ENCODE data around the gene PHLDA3. TPM values are rescaled to one million over a fixed set of nuclear protein-coding genes. Genes with fewer than 3 reads are reported as not detected.

PHLDA3 gene
- polyA plus RNA-seq, 1 donor from 2014 or later = 35.1 TPM

- Histone ChIP-seq H3K4me3 (ENCODE audit: low read length) (peak overlapping the region; percentile 11), H3F3A (ENCODE audit: insufficient read depth, low read length, poor library complexity, severe bottlenecking) (no peaks in the 10 kb centered on the region), H3K36me3 (ENCODE audit: insufficient read depth, low read length) (no peaks in the 10 kb centered on the region), H3K4me2 (ENCODE audit: low read length) (no peak overlapping the region), H3K27ac (ENCODE audit: low read length) (peak overlapping the region; percentile 40), H3K9ac (ENCODE audit: low read length) (peak overlapping the region; percentile 23), H3K9me2 (ENCODE audit: insufficient read depth, low read length) (no peaks in the 10 kb centered on the region), H3K79me2 (replicated peaks; ENCODE audit: insufficient read depth, low read length) (no peaks in the 10 kb centered on the region), H4K20me1 (ENCODE audit: insufficient read depth) (no peaks in the 10 kb centered on the region), H3K27me3 (ENCODE audit: insufficient read depth, low read depth, low read length) (peaks cover 17% of the 10 kb centered on the region), H3K9me3 (ENCODE audit: low read length) (no peaks in the 10 kb centered on the region), H2AFZ (ENCODE audit: low read depth, low read length) (no peak overlapping the region)
- TF ChIP-seq MXI1 (conservative IDR thresholded peaks at IDR 0.05; ENCODE audit: poor library complexity, severe bottlenecking) (no peak), EZH2 (IDR thresholded peaks at IDR 0.05; ENCODE audit: borderline replicate concordance, insufficient read depth, low read length, poor library complexity, severe bottlenecking) (no peak), REST (IDR thresholded peaks at IDR 0.05; ENCODE audit: borderline replicate concordance) (peak; percentile 28), POLR2AphosphoS5 (IDR thresholded peaks at IDR 0.05) (peak; percentile 40)
These were observed 34.6 kb upstream of the PHLDA3 start for GRCh38 chr1:201503397-201504176.

GRCh38 chr1:201502511-201502857 lies 33.5 kb upstream of the PHLDA3 start:
- Histone ChIP-seq H3K4me3 (ENCODE audit: low read length) (no peak overlapping the region), H3K27me3 (ENCODE audit: insufficient read depth, low read depth, low read length) (peaks cover 12% of the 10 kb centered on the region), H3K9me2 (ENCODE audit: insufficient read depth, low read length) (no peaks in the 10 kb centered on the region), H3K4me2 (ENCODE audit: low read length) (no peak overlapping the region), H4K20me1 (ENCODE audit: insufficient read depth) (no peaks in the 10 kb centered on the region), H2AFZ (ENCODE audit: low read depth, low read length) (no peak overlapping the region), H3K79me2 (replicated peaks; ENCODE audit: insufficient read depth, low read length) (no peaks in the 10 kb centered on the region), H3K9ac (ENCODE audit: low read length) (no peak overlapping the region), H3K9me3 (ENCODE audit: low read length) (no peaks in the 10 kb centered on the region), H3K36me3 (ENCODE audit: insufficient read depth, low read length) (no peaks in the 10 kb centered on the region), H3F3A (ENCODE audit: insufficient read depth, low read length, poor library complexity, severe bottlenecking) (no peaks in the 10 kb centered on the region), H3K27ac (ENCODE audit: low read length) (no peak overlapping the region)
- TF ChIP-seq TAF1 (IDR thresholded peaks at IDR 0.05; ENCODE audit: low read depth) (no peak), POLR2AphosphoS5 (IDR thresholded peaks at IDR 0.05) (no peak), EP300 (conservative IDR thresholded peaks at IDR 0.05; ENCODE audit: poor library complexity, severe bottlenecking) (no peak), RAD21 (conservative IDR thresholded peaks at IDR 0.05) (no peak), REST (IDR thresholded peaks at IDR 0.05; ENCODE audit: borderline replicate concordance) (no peak), EZH2 (IDR thresholded peaks at IDR 0.05; ENCODE audit: borderline replicate concordance, insufficient read depth, low read length, poor library complexity, severe bottlenecking) (no peak)
